Esophagus muscularis mucosa (tissue), 4 donors: ENCODE data around the gene RMND1. TPM values are rescaled to one million over a fixed set of nuclear protein-coding genes. Genes with fewer than 3 reads are reported as not detected.

Source experiments
- DNase-seq: peaks from one replicate; pipeline ENCODE4 v3.0.0-alpha.2; 2017; ENCODE audit errors: extremely low spot score
- H3K27ac ChIP-seq, 4 donors: fragments of 200-600 bp; sonication (generic); replicated peaks in 1 of 4; 1 replicate in 3 of 4; 2 replicates in 1 of 4; pipeline ENCODE4 v1.5.1; 2016 to 2019; ENCODE audit warnings: mild to moderate bottlenecking in 1 of 4
- H3K27me3 ChIP-seq, 4 donors: fragments of 200-600 bp; sonication (generic); one replicate each; pipeline versions ENCODE4 v1.5.1 to v1.6.0; 2016 to 2019
- H3K36me3 ChIP-seq, 4 donors: fragments of 200-600 bp; sonication (generic); one replicate each; pipeline ENCODE4 v1.5.1; 2016 to 2019
- H3K4me1 ChIP-seq, 4 donors: fragments of 200-600 bp; sonication (generic); one replicate each; pipeline ENCODE4 v1.5.1; 2016 to 2019
- H3K4me3 ChIP-seq, 4 donors: fragments of 200-600 bp; sonication (generic); 1 replicate in 2 of 4; 2 replicates in 2 of 4; pipeline ENCODE4 v1.5.1; 2016 to 2019; ENCODE audit warnings: mild to moderate bottlenecking in 4 of 4, moderate library complexity in 1 of 4
- H3K9me3 ChIP-seq, 4 donors: fragments of 200-600 bp; sonication (generic); 1 replicate in 3 of 4; 2 replicates in 1 of 4; pipeline ENCODE4 v1.5.1; 2016 to 2019
- CTCF ChIP-seq, 3 experiments: fragments of 200-600 bp in 2 of 3; fragments of 450-650 bp in 1 of 3; sonication (generic) in 2 of 3; IDR thresholded peaks; one replicate each; pipeline ENCODE4 v1.5.1; 2017 to 2019; ENCODE audit warnings: antibody characterized with exemption in 3 of 3, mild to moderate bottlenecking in 2 of 3, moderate library complexity in 1 of 3
- EP300 ChIP-seq: sonication (generic); formaldehyde crosslinking; IDR thresholded peaks from one replicate; pipeline ENCODE4 v1.6.1; 2017; ENCODE audit warnings: antibody characterized with exemption
- POLR2A ChIP-seq: fragments of 450-650 bp; IDR thresholded peaks from one replicate; pipeline ENCODE4 v1.6.1; 2017; ENCODE audit warnings: antibody characterized with exemption, moderate library complexity, mild to moderate bottlenecking, low read depth
- POLR2AphosphoS5 ChIP-seq, 2 donors: sonication (generic); formaldehyde crosslinking; IDR thresholded peaks; one replicate each; pipeline ENCODE4 v1.6.1; 2017; ENCODE audit warnings: antibody characterized with exemption in 2 of 2
- WGBS: methylation state at CpG from one replicate; pipeline ENCODE4 v1.1.5; 2018; 5-methylcytosine and 5-hydroxymethylcytosine counted together
- intact Hi-C: fragments of 100-400 bp; cut with DNase I; formaldehyde crosslinking; loops from one replicate; pipeline ENCODE4 v1.15.1; 2023
- total RNA-seq, 4 donors: library from RNA; depleted of rRNA; stranded (reverse); fragments of >200 nt; gene quantifications; one replicate each; pipeline versions ENCODE4 v1.1.0 to v1.2.1, GENCODE V29; 2016

The RMND1 gene
- total RNA-seq, 4 donors from 2014 or later: 9.9 to 18.7 (median 12.1) TPM

- no peak overlapping the region for H3K27ac ChIP-seq
Measured at GRCh38 chr6:151437401-151437800, 14.5 kb downstream of the RMND1 start.

DNA sequence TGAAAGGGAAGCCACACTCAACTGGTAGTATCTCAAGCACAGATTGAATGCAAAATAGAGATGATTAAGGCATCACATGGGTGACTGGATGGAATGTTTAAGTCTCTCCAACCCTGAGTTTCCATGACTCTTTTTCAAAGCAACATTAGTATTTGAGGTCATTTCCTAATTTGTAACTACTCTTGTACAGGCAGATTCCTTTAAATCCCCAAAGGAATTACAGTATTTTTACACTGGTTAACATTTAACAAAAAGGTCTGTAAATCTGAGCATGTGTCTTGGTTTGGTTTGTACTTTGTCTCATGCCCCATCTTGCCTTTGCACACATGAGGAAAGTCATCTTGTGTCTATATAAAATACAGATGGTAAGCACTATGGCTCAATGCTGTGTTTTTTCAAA is 15.1 kb downstream of the RMND1 start:
- intact Hi-C loops: no loop called here
- Histone ChIP-seq H3K4me3 (no peak overlapping the region), H3K36me3 (peaks cover 0 to 22% (median 13%) of the 10 kb centered on the region in 4 donors), H3K9me3 (no peaks in the 10 kb centered on the region), H3K27ac (no peak overlapping the region), H3K4me1 (peaks cover 19 to 35% (median 26%) of the 10 kb centered on the region in 4 donors), H3K27me3 (no peaks in the 10 kb centered on the region)
- no peak for TF ChIP-seq POLR2AphosphoS5 (IDR thresholded peaks at IDR 0.05)
- TF ChIP-seq POLR2A: no peak
- TF ChIP-seq EP300: no peak
- no peak for TF ChIP-seq CTCF (IDR thresholded peaks at IDR 0.05)
- no peak for DNase-seq

More at GRCh38 chr6:151437401-151437800, 14.5 kb downstream of the RMND1 start:
- Histone ChIP-seq H3K36me3 (peaks cover 0 to 16% (median 7%) of the 10 kb centered on the region in 4 donors), H3K4me3 (no peak overlapping the region), H3K27me3 (no peaks in the 10 kb centered on the region), H3K9me3 (no peaks in the 10 kb centered on the region), H3K4me1 (peaks cover 19 to 35% (median 26%) of the 10 kb centered on the region in 4 donors)
- DNase-seq: no peak
- intact Hi-C loops: no loop called here
- TF ChIP-seq POLR2AphosphoS5 (IDR thresholded peaks at IDR 0.05) (no peak), POLR2A (no peak), EP300 (no peak), CTCF (IDR thresholded peaks at IDR 0.05) (no peak)

DNA sequence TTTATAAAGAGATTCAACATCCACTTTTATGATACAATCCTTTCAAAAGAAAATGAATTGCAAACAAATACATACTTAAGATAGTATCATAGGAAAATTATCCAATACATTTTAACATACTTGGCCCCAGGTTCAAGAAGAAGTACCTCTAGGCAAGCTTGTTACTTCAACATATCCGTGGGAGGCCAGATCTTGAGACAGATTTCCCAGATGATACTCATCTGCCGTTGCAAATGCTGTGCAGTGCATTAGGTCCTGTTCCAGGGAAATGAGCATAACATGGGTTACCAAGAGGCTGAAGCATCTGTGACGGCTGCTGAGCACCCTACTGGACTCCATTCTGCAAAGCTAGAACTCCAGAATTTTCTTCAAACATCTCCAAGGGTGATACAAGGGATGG is 15.6 kb downstream of the RMND1 start:
- intact Hi-C loops: no loop called here
- Histone ChIP-seq H3K27me3 (no peaks in the 10 kb centered on the region), H3K9me3 (no peaks in the 10 kb centered on the region), H3K4me1 (peaks cover 14 to 30% (median 23%) of the 10 kb centered on the region in 4 donors), H3K27ac (no peak overlapping the region), H3K4me3 (no peak overlapping the region), H3K36me3 (peaks cover 0 to 27% (median 15%) of the 10 kb centered on the region in 4 donors)
- DNase-seq: no peak
- 73% methylated on average over 3 of the region's 3 CpGs for WGBS
- TF ChIP-seq POLR2AphosphoS5 (IDR thresholded peaks at IDR 0.05): no peak
- TF ChIP-seq EP300: no peak
- no peak for TF ChIP-seq CTCF (IDR thresholded peaks at IDR 0.05)
- TF ChIP-seq POLR2A: no peak

DNA sequence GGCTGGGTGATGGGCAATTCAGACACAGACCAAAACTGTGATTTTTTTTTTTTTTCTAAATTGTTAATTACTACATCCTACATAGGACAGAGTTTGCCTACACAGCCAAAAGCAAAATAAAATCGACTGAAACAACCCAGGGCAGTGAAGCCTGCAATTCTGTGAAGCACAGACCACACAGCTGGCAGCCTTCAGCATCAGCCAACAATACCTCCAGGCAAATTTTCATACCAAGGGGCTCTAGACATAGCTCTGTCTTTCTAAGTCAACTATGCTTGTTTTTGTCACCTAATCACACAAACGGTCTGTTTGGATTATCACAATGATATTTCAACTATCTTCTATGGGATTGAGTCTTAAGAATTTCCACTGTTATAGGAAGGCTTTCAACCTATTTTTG is 17.6 kb downstream of the RMND1 start:
- H3K4me3 ChIP-seq: no peak overlapping the region
- no peaks in the 10 kb centered on the region for H3K9me3 ChIP-seq
- H3K4me1 ChIP-seq: peaks cover 0 to 13% (median 10%) of the 10 kb centered on the region in 4 donors
- no peaks in the 10 kb centered on the region for H3K27me3 ChIP-seq
- no peak for TF ChIP-seq POLR2A
- no peak for TF ChIP-seq CTCF (IDR thresholded peaks at IDR 0.05)
- TF ChIP-seq POLR2AphosphoS5 (IDR thresholded peaks at IDR 0.05): no peak
- no peak for TF ChIP-seq EP300
- H3K27ac ChIP-seq: no peak overlapping the region
- peaks cover 0 to 46% (median 33%) of the 10 kb centered on the region in 4 donors for H3K36me3 ChIP-seq
- WGBS: 34% methylated on average over 2 of the region's 2 CpGs
- intact Hi-C loops: no loop called here
- DNase-seq: no peak

GRCh38 chr6:151432651-151433050 is 19.3 kb downstream of the RMND1 start:
- no peak for DNase-seq
- H3K36me3 ChIP-seq: peaks cover 4 to 64% (median 46%) of the 10 kb centered on the region in 4 donors
- H3K27me3 ChIP-seq: no peaks in the 10 kb centered on the region
- 74% methylated on average over 4 of the region's 4 CpGs for WGBS
- no peak overlapping the region for H3K27ac ChIP-seq
- intact Hi-C loops: no loop called here
- no peaks in the 10 kb centered on the region for H3K9me3 ChIP-seq
- H3K4me3 ChIP-seq: no peak overlapping the region
- H3K4me1 ChIP-seq: peaks cover 0 to 12% (median 10%) of the 10 kb centered on the region in 4 donors
- no peak for TF ChIP-seq EP300
- TF ChIP-seq POLR2A: no peak
- TF ChIP-seq CTCF (IDR thresholded peaks at IDR 0.05): no peak
- no peak for TF ChIP-seq POLR2AphosphoS5 (IDR thresholded peaks at IDR 0.05)
